SK-N-MC (cell line): ENCODE data around the gene NHSL1.

ENCODE experiments used
- DNase-seq: peaks from one replicate; pipeline ENCODE4 v3.0.0-alpha.2; 2011; ENCODE audit warnings: low read depth, low spot score
- H3K27ac ChIP-seq: fragments of 200-600 bp; sonication (generic); 2 replicates; pipeline ENCODE4 v1.5.1; 2016; ENCODE audit warnings: mixed run types
- H3K36me3 ChIP-seq: fragments of 200-600 bp; sonication (generic); 2 replicates; pipeline ENCODE4 v1.6.1; 2017; ENCODE audit warnings: antibody characterized with exemption, low read length, mixed read lengths; ENCODE audit not compliant: insufficient read depth
- H3K4me3 ChIP-seq: fragments of 200-600 bp; sonication (generic); 2 replicates; pipeline ENCODE4 v1.5.1; 2016
- H3K9ac ChIP-seq: fragments of 200-600 bp; sonication (generic); 2 replicates; pipeline ENCODE4 v1.8.0; 2017; ENCODE audit warnings: mixed run types, mixed read lengths; ENCODE audit not compliant: insufficient read length
- H3K9me3 ChIP-seq: fragments of 200-600 bp; sonication (generic); 2 replicates; pipeline ENCODE4 v1.6.1; 2017; ENCODE audit warnings: low read depth, mild to moderate bottlenecking, antibody characterized with exemption, low read length, moderate library complexity, mixed read lengths
- EZH2 ChIP-seq: fragments of 200-600 bp; sonication (generic); IDR thresholded peaks from one replicate; pipeline ENCODE4 v1.6.1; 2017; ENCODE audit warnings: antibody characterized with exemption
- FOXP2 ChIP-seq: optimal IDR thresholded peaks from 2 replicates; pipeline ENCODE3; 2011; ENCODE audit warnings: mild to moderate bottlenecking, moderate library complexity; ENCODE audit not compliant: insufficient read depth; ENCODE audit errors: extremely low read length, control extremely low read depth
- POLR2AphosphoS5 ChIP-seq: IDR thresholded peaks from 2 replicates; pipeline ENCODE4 v1.6.1; 2012; ENCODE audit warnings: mild to moderate bottlenecking, low read depth, low read length, borderline replicate concordance

Gene NHSL1

GRCh38 chr6:138446821-138447220 is 52.5 kb downstream of the NHSL1 start:
- TF ChIP-seq FOXP2, result no peak
- no peak for TF ChIP-seq EZH2
- no peak for TF ChIP-seq POLR2AphosphoS5
- no peaks in the 10 kb centered on the region for H3K9me3 ChIP-seq
- no peak for DNase-seq
- no peak overlapping the region for H3K4me3 ChIP-seq
- H3K9ac ChIP-seq, result no peak overlapping the region
- no peak overlapping the region for H3K27ac ChIP-seq
- no peaks in the 10 kb centered on the region for H3K36me3 ChIP-seq

GRCh38 chr6:138443979-138444378 is 55.3 kb downstream of the NHSL1 start:
- no peak overlapping the region for H3K9ac ChIP-seq
- no peaks in the 10 kb centered on the region for H3K36me3 ChIP-seq
- no peaks in the 10 kb centered on the region for H3K9me3 ChIP-seq
- H3K27ac ChIP-seq, result no peak overlapping the region
- no peak for DNase-seq
- TF ChIP-seq POLR2AphosphoS5, result no peak
- TF ChIP-seq FOXP2, result no peak
- no peak overlapping the region for H3K4me3 ChIP-seq

GRCh38 chr6:138442663-138443062 is 56.6 kb downstream of the NHSL1 start:
- no peak for DNase-seq
- H3K9ac ChIP-seq, result no peak overlapping the region
- no peak overlapping the region for H3K4me3 ChIP-seq
- H3K36me3 ChIP-seq, result no peaks in the 10 kb centered on the region
- H3K9me3 ChIP-seq, result no peaks in the 10 kb centered on the region
- no peak overlapping the region for H3K27ac ChIP-seq
- TF ChIP-seq FOXP2 (no peak), POLR2AphosphoS5 (no peak), EZH2 (no peak)

GRCh38 chr6:138441965-138442364 is 57.3 kb downstream of the NHSL1 start:
- H3K9me3 ChIP-seq, result no peaks in the 10 kb centered on the region
- no peak overlapping the region for H3K9ac ChIP-seq
- TF ChIP-seq EZH2, result no peak
- no peak for TF ChIP-seq FOXP2
- TF ChIP-seq POLR2AphosphoS5, result no peak
- H3K4me3 ChIP-seq, result no peak overlapping the region
- DNase-seq, result no peak
- no peak overlapping the region for H3K27ac ChIP-seq
- no peaks in the 10 kb centered on the region for H3K36me3 ChIP-seq

- DNase-seq, result no peak
- no peaks in the 10 kb centered on the region for H3K9me3 ChIP-seq
- TF ChIP-seq FOXP2 (no peak), POLR2AphosphoS5 (no peak), EZH2 (no peak)
- no peak overlapping the region for H3K4me3 ChIP-seq
- H3K27ac ChIP-seq, result no peak overlapping the region
- H3K36me3 ChIP-seq, result no peaks in the 10 kb centered on the region
- no peak overlapping the region for H3K9ac ChIP-seq
These were observed 58.4 kb downstream of the NHSL1 start for GRCh38 chr6:138440758-138441357.

- no peaks in the 10 kb centered on the region for H3K36me3 ChIP-seq
- no peak overlapping the region for H3K27ac ChIP-seq
- TF ChIP-seq FOXP2, result no peak
- TF ChIP-seq POLR2AphosphoS5, result no peak
- TF ChIP-seq EZH2, result no peak
- H3K9me3 ChIP-seq, result no peaks in the 10 kb centered on the region
- no peak overlapping the region for H3K4me3 ChIP-seq
- H3K9ac ChIP-seq, result no peak overlapping the region
- no peak for DNase-seq
These were observed 59.0 kb downstream of the NHSL1 start for GRCh38 chr6:138440296-138440695.

- Histone ChIP-seq H3K36me3 (no peaks in the 10 kb centered on the region), H3K4me3 (no peak overlapping the region), H3K9me3 (no peaks in the 10 kb centered on the region), H3K9ac (no peak overlapping the region), H3K27ac (no peak overlapping the region)
- TF ChIP-seq FOXP2 (no peak), POLR2AphosphoS5 (no peak), EZH2 (no peak)
- no peak for DNase-seq
These were observed 59.7 kb downstream of the NHSL1 start for GRCh38 chr6:138439546-138439945.

GRCh38 chr6:138434925-138435324 is 64.4 kb downstream of the NHSL1 start:
- Histone ChIP-seq H3K36me3 (no peaks in the 10 kb centered on the region), H3K9ac (no peak overlapping the region), H3K27ac (no peak overlapping the region), H3K4me3 (no peak overlapping the region), H3K9me3 (no peaks in the 10 kb centered on the region)
- no peak for TF ChIP-seq POLR2AphosphoS5
- no peak for TF ChIP-seq FOXP2
- TF ChIP-seq EZH2, result no peak
- no peak for DNase-seq

- TF ChIP-seq POLR2AphosphoS5 (no peak), EZH2 (no peak), FOXP2 (no peak)
- Histone ChIP-seq H3K36me3 (no peaks in the 10 kb centered on the region), H3K9me3 (no peaks in the 10 kb centered on the region), H3K9ac (no peak overlapping the region), H3K27ac (no peak overlapping the region), H3K4me3 (no peak overlapping the region)
- DNase-seq, result no peak
These were observed 65.2 kb downstream of the NHSL1 start for GRCh38 chr6:138434096-138434495.
